Loucy (cell line): ENCODE measurements around the gene PASK.

Experiments used
- H2AFZ ChIP-seq: fragments of 200-600 bp; sonication (generic); 2 replicates; pipeline ENCODE4 v1.6.0; 2016; ENCODE audit warnings: antibody characterized with exemption, mild to moderate bottlenecking, low read length, moderate library complexity
- H3F3A ChIP-seq: fragments of 200-600 bp; 2 replicates; pipeline ENCODE4 v1.6.0; 2016; ENCODE audit warnings: antibody characterized with exemption, low read depth, mild to moderate bottlenecking
- H3K27me3 ChIP-seq: fragments of 200-600 bp; sonication (generic); 2 replicates; pipeline ENCODE4 v1.6.1; 2014; ENCODE audit warnings: low read length, mild to moderate bottlenecking; ENCODE audit not compliant: insufficient read depth, poor library complexity, severe bottlenecking
- H3K36me3 ChIP-seq: fragments of 200-600 bp; sonication (generic); 2 replicates; pipeline ENCODE4 v1.6.1; 2016; ENCODE audit warnings: low read length; ENCODE audit not compliant: insufficient read depth
- H3K4me1 ChIP-seq: fragments of 200-600 bp; sonication (generic); 2 replicates; pipeline ENCODE4 v1.5.1; 2014; ENCODE audit warnings: low read length, mild to moderate bottlenecking; ENCODE audit not compliant: insufficient read depth, poor library complexity, severe bottlenecking
- H3K4me2 ChIP-seq: fragments of 200-600 bp; sonication (generic); 2 replicates; pipeline ENCODE4 v1.6.0; 2014; ENCODE audit warnings: antibody characterized with exemption, low read length, low read depth, mild to moderate bottlenecking; ENCODE audit not compliant: poor library complexity, severe bottlenecking
- H3K4me3 ChIP-seq: fragments of 200-600 bp; sonication (generic); 2 replicates; pipeline ENCODE4 v1.5.1; 2014; ENCODE audit warnings: low read length, mild to moderate bottlenecking, mixed read lengths; ENCODE audit not compliant: poor library complexity, severe bottlenecking
- H3K79me2 ChIP-seq: fragments of 200-600 bp; sonication (generic); 2 replicates; pipeline ENCODE4 v1.6.1; 2014; ENCODE audit warnings: low read length; ENCODE audit not compliant: insufficient read depth
- H3K9ac ChIP-seq: fragments of 200-600 bp; sonication (generic); 2 replicates; pipeline ENCODE4 v1.6.0; 2014; ENCODE audit warnings: mild to moderate bottlenecking, low read depth, low read length, moderate library complexity; ENCODE audit not compliant: poor library complexity, severe bottlenecking
- H3K9me2 ChIP-seq: fragments of 200-600 bp; sonication (generic); replicated peaks from 2 replicates; pipeline ENCODE4 v1.6.1; 2016; ENCODE audit warnings: low read depth, low read length, mixed read lengths
- H3K9me3 ChIP-seq: fragments of 200-600 bp; sonication (generic); 2 replicates; pipeline ENCODE4 v1.6.1; 2014; ENCODE audit warnings: mild to moderate bottlenecking, antibody characterized with exemption, low read length, low read depth; ENCODE audit not compliant: insufficient read depth
- H4K20me1 ChIP-seq: fragments of 200-600 bp; sonication (generic); 2 replicates; pipeline ENCODE4 v1.6.0; 2014; ENCODE audit warnings: antibody characterized with exemption, low read length, mild to moderate bottlenecking; ENCODE audit not compliant: insufficient read depth, poor library complexity, severe bottlenecking
- EZH2phosphoT487 ChIP-seq: fragments of 200-600 bp; IDR thresholded peaks from 2 replicates; pipeline ENCODE4 v1.6.1; 2018; ENCODE audit warnings: antibody characterized with exemption, mild to moderate bottlenecking, moderate library complexity, borderline replicate concordance
- TF ChIP-seq, protein P1 (sequence below): fragments of 200-600 bp; sonication (generic); conservative IDR thresholded peaks from 2 replicates; pipeline ENCODE4 v1.5.1; 2014; ENCODE audit warnings: mild to moderate bottlenecking, antibody characterized with exemption, low read length

Gene PASK

GRCh38 chr2:241189093-241189855 lies 40.0 kb upstream of the PASK start:
- no peak overlapping the region for H3K4me2 ChIP-seq
- no peaks in the 10 kb centered on the region for H3K9me3 ChIP-seq
- H3K27me3 ChIP-seq: no peaks in the 10 kb centered on the region
- H3K79me2 ChIP-seq: no peaks in the 10 kb centered on the region
- H3F3A ChIP-seq: no peaks in the 10 kb centered on the region
- no peaks in the 10 kb centered on the region for H3K36me3 ChIP-seq
- no peaks in the 10 kb centered on the region for H4K20me1 ChIP-seq
- H3K4me3 ChIP-seq: no peak overlapping the region
- H3K9me2 ChIP-seq: no peaks in the 10 kb centered on the region
- H3K4me1 ChIP-seq: no peaks in the 10 kb centered on the region
- H2AFZ ChIP-seq: no peak overlapping the region
- H3K9ac ChIP-seq: no peak overlapping the region
- TF ChIP-seq EZH2phosphoT487: no peak
- TF ChIP-seq, protein P1, sequence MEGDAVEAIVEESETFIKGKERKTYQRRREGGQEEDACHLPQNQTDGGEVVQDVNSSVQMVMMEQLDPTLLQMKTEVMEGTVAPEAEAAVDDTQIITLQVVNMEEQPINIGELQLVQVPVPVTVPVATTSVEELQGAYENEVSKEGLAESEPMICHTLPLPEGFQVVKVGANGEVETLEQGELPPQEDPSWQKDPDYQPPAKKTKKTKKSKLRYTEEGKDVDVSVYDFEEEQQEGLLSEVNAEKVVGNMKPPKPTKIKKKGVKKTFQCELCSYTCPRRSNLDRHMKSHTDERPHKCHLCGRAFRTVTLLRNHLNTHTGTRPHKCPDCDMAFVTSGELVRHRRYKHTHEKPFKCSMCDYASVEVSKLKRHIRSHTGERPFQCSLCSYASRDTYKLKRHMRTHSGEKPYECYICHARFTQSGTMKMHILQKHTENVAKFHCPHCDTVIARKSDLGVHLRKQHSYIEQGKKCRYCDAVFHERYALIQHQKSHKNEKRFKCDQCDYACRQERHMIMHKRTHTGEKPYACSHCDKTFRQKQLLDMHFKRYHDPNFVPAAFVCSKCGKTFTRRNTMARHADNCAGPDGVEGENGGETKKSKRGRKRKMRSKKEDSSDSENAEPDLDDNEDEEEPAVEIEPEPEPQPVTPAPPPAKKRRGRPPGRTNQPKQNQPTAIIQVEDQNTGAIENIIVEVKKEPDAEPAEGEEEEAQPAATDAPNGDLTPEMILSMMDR: no peak

DNA sequence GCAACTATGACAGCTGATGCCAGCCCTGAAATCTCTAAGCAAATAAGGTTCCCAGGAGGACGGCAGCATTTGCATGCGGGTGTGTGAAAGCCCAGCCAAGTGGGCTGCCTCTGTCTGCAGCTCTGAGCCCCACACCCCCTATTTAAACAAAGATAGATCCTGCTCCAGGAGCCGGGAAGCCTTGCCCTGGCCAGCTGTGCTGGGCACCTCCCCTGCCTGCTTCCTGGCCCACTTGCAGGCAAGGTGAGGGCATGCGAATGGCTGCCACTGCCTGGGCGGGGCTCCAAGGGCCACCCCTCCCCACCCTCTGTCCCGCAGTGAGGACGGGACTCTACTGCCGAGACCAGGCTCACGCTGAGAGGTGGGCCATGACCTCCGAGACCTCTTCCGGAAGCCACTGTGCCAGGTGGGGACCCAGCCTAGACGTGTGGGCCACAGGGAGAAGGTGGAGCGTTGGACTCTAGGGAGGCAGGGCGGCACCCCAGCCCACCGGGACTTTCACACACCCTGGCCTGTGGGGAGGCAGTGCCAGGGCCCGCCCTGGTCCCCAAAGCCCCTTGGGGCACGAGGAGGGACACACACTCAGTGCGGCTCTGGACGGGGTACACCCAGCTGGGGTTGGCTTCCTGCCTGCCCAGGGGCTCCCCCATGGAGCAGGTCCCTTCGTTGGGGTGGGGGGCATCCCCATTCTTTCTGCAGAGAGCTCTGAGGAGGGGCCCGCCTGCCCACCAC lies 39.3 kb upstream of the PASK start, which contains the start of gene ANO7:
TSS of gene ANO7 (plus strand) at position 317 of the 732 bp plus-strand sequence. CDS start 1,387 bp downstream, outside the sequence.
- H3K4me2 ChIP-seq: no peak within 1 kb of the TSS
- no peaks in the 10 kb centered on the region for H3K9me2 ChIP-seq
- no peak within 1 kb of the TSS for H3K9ac ChIP-seq
- H4K20me1 ChIP-seq: no peaks in the 10 kb centered on the region
- H3K4me1 ChIP-seq: no peaks in the 10 kb centered on the region
- H2AFZ ChIP-seq: no peak within 1 kb of the TSS
- H3K79me2 ChIP-seq: no peaks in the 10 kb centered on the region
- H3K36me3 ChIP-seq: peaks cover 3% of the 10 kb centered on the region; the same call in 1 of the 2 replicates
- H3F3A ChIP-seq: no peaks in the 10 kb centered on the region
- H3K9me3 ChIP-seq: no peaks in the 10 kb centered on the region
- no peak within 1 kb of the TSS for H3K4me3 ChIP-seq
- no peak for TF ChIP-seq EZH2phosphoT487
- TF ChIP-seq, protein P1: no peak
- no peaks in the 10 kb centered on the region for H3K27me3 ChIP-seq

DNA sequence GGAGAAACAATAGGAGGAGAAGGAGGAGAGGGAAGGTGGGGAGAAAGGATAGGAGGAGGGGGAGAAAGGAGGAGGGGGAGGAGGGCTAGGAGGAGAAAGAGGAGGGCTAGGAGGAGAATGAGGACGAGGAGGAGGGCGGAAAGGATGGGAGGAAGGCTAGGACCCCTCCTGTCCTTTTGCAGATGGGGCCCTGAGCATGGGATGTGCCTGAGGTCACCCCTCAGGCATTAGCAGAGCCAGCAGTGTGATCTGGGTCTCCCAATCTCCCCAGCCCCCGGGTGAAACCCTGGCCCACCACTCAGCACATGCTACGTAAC lies 38.6 kb upstream of the PASK start:
- no peaks in the 10 kb centered on the region for H3K4me1 ChIP-seq
- H3K4me3 ChIP-seq: no peak overlapping the region
- H3K9me2 ChIP-seq: no peaks in the 10 kb centered on the region
- no peaks in the 10 kb centered on the region for H4K20me1 ChIP-seq
- H3K36me3 ChIP-seq: peaks cover 10% of the 10 kb centered on the region; the same call in 1 of the 2 replicates
- no peak overlapping the region for H2AFZ ChIP-seq
- no peaks in the 10 kb centered on the region for H3K79me2 ChIP-seq
- H3K9me3 ChIP-seq: no peaks in the 10 kb centered on the region
- H3K9ac ChIP-seq: no peak overlapping the region
- no peaks in the 10 kb centered on the region for H3F3A ChIP-seq
- no peak overlapping the region for H3K4me2 ChIP-seq
- H3K27me3 ChIP-seq: no peaks in the 10 kb centered on the region
- no peak for TF ChIP-seq EZH2phosphoT487
- TF ChIP-seq, protein P1: no peak
